Activated CD8-positive, alpha-beta memory T cell treated with anti-CD3 and anti-CD28 coated beads, Interleukin-2, amount 50 U/mL, for 1 hour (primary cell): ENCODE measurements around the gene SMIM38.

Source experiments
- DNase-seq: peaks from one replicate; pipeline ENCODE4 v3.0.0-alpha.2; 2020; ENCODE audit errors: extremely low read depth

SMIM38 gene

DNA sequence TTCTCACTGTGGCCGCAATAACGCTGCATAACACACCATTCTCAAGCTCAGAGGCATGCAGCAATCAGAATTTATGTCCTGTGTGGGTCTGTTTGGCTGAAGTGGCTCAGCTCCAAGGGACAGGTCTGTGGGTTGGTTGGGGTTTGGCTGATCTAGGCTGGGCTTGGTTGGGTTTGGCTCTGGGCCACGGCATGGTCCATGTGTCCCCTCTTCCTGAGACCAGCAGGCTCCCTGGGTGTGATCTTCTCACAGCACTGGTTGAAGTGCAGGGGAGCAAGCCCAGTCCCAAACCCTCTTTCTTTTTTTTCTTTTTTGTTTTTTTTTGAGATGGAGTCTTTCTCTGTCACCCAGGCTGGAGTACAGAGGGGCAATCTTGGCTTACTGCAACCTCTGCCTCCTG lies 25.0 kb downstream of the SMIM38 start:
- DNase-seq: no peak

GRCh38 chr11:69183613-69184012 lies 27.9 kb downstream of the SMIM38 start:
- no peak for DNase-seq

DNA sequence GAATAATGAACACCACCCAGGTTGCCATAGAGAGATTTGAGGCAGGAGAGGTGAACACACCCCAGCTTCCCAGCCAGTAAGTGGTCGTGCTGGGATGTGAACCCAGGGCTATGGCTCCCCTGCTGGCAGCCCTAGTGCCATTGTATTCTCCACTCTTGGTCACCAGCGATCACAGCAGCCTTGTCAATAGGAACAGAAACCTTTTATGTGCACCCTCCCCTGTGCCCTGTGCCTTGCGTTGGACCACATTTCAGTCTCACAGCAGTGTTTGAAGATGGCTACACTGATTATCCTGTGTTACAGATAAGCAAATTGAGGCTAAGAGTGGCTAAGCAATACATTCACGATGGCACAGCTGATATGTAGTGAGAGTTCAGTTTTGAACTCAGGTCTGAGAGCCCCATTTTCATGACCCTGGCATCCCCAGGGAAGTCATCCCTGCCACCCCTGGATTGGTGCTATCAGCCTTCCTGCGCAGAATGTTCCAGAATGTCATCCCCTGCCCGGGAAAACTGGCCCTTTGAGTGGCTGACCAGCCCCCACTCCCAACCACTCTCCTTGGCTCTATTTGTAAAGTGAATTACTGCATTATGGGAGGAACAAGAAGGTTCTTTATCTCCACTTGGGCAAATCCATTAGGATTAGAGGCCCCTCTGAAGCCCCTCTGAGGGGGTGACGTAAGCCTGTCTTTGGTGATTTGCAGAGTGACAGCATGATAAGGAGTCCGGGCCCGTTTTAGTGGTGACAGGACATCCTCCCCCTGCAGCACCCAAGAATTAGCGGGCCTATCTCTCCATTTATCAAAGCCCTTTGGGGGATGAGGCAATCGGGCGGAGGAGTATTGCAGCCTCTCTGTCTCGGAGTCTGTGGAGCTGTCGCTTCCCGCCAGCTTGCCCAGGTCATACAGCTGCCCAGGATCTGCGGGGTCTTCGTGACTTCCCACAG lies 30.9 kb downstream of the SMIM38 start:
- DNase-seq: no peak

- DNase-seq: no peak
Measured at GRCh38 chr11:69187540-69188065, 31.9 kb downstream of the SMIM38 start.

DNA sequence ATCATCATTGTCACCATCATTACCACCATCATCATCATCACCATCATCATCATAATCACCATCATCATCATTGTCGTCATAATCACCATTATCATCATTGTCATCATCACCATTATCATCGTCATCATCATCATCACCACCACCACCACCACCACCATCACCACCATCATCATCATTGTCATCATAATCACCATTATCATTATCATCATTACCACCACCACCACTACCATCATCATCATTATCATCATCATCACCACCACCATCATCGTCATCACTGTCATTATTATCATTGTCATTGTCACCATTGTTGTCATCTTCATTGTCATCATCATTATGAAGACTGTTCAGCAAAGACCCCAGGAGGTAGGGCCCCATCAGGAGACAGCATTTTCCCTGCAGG lies 33.3 kb downstream of the SMIM38 start:
- no peak for DNase-seq

- DNase-seq: no peak
Measured at GRCh38 chr11:69190796-69191536, 35.2 kb downstream of the SMIM38 start.

GRCh38 chr11:69192301-69192721 lies 36.6 kb downstream of the SMIM38 start:
- no peak for DNase-seq

GRCh38 chr11:69193151-69193550 lies 37.4 kb downstream of the SMIM38 start:
- no peak for DNase-seq

DNA sequence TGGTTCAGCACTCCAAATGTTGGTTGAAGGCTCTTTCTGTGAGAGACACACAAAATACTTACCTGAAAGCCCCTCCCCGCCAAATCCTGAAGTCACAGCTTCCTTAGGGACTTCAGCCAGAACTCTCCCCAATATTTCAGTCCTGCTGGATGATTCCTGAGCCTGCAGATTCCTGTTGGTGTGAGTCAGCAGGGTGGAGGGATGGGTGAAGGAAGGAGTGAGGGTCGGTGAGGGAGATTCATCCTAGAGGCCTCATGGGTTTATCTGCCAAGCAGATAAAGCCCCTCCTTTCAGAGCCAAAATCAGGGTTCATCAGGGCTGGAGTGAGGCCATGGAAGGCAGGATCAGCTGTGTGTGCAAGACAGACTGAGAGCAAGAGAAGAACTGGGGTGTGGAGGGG lies 37.9 kb downstream of the SMIM38 start:
- no peak for DNase-seq

DNA sequence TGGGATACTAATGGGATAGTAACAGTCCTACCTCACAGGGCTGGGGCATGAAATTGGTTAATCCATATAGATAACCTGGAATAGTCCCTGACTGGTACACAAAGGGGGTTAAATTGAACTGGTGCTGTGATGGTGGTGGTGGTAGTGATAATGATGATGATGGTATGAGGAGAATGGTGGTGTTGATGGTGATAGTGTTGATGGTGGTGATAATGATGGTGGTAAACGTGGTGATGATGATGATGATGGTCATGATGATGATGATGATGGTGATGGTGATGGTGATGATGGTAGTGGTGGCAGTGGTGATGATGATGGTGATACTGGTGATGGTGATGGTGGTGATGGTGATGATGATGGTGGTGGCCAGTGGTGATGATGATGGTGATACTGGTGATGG lies 38.7 kb downstream of the SMIM38 start:
- no peak for DNase-seq

GRCh38 chr11:69194956-69195355 lies 39.2 kb downstream of the SMIM38 start:
- DNase-seq: no peak

GRCh38 chr11:69195824-69196782 lies 40.4 kb downstream of the SMIM38 start:
- no peak for DNase-seq

DNA sequence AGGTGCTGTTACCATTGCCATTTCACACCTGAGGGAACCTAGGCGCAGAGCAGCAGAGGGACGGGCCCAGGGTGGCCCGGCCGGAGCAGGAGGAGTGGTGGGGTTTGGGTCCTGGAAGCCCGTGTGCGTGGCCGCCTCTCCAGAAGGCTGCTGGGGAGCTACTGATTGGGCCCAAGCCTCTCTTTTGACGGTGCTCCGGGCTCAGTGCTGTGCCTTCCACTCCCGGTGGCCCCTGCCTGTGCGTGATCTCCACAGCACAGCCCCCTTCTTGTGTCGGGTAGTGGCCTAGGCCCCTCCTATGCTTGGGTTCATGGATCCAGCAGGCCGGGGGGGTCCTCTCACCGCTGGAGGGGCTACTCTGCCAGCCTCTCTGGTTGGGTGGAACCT lies 41.0 kb downstream of the SMIM38 start:
- DNase-seq: no peak

GRCh38 chr11:69198891-69199582 lies 43.3 kb downstream of the SMIM38 start:
- DNase-seq: no peak

DNA sequence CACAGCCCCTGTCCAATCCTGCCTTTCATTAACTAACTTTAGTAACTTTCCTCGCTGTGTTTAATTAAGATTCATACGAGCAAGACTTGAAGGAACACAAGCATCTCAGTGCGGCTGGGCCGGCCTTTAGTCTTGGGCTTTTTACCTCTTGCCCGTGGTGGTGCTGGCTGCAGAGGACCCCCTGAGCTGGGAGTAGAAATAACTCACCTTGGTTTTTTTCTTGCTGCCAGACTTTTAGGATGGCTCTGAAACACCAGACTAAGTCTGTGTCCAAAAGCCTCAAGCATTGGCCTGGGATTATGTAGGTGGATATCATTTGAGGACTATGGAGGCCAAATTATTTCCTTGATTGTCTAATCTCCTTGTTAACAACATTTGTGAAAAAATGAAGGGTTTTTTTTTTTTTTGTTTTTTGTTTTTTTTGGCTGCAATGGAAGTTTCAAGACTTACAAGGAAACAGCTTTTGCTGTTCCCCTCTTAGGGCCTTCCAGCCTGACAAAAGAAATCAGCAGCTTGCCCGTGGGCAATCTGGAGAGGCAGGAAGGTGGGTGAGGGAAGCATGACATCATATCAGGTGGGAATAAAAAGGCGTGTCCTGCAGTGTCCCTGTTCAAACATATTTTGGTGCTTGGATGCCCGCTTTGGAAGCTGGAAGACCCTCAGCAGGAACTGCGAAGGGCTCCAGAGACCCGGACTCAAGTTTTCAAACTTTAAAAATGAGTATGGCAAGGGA lies 44.0 kb downstream of the SMIM38 start:
- no peak for DNase-seq

GRCh38 chr11:69200331-69201065 lies 44.8 kb downstream of the SMIM38 start:
- DNase-seq: no peak

- DNase-seq: no peak
Measured at GRCh38 chr11:69201066-69201365, 45.3 kb downstream of the SMIM38 start.

GRCh38 chr11:69201764-69202370 lies 46.1 kb downstream of the SMIM38 start:
- no peak for DNase-seq

DNA sequence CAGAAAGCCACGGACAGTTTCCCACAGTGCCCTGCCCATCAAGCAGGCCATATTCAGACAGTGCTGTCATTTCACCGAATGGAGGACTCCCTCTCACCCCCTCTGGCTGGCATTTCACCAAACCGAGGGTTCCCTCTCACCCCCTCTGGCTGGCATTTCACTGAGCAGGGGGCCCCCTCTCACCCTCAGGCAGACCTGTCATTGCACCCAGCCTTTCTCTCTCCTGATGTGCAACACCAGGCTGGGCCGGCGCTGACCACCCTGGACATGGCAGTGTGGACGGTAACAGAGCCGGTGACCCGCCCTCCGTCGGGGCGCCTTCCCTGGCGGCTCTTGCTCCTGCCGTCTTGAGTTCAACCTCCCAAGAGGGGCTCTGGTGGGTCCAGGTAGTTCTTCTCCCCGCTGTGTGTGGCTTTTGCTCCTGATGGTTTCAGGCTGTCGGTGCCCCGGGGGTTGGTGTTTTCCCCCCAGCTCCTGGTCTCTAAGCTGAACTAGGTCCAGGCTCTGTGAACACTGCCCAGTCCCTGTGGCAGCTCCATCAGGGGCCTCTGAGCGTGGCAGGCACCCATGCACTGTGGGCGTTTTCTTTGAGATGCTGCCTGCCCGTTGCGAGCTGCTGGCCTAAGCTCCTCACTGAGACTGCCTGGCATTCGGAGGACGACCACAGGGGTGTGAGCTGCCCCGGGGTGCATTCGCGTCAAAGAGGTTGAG lies 46.9 kb downstream of the SMIM38 start:
- DNase-seq: no peak
